Left renal cortex interstitium (tissue), 4 donors: ENCODE data around the gene RNF151. TPM values are rescaled to one million over a fixed set of nuclear protein-coding genes. Genes with fewer than 3 reads are reported as not detected.
"Not testable (repeated sequence)": the region's sequence is repeated elsewhere in the genome, so short reads cannot be mapped to it uniquely, and the experiment has no call there.

Experiments
- DNase-seq, 4 donors: peaks; one replicate each; pipeline ENCODE4 v3.0.0-alpha.2; 2013; ENCODE audit warnings: low read depth in 4 of 4, low spot score in 2 of 4, missing footprints in 1 of 4
- polyA plus RNA-seq, 4 donors: library from polyadenylated mRNA; unstranded; fragments of 120-200 nt; gene quantifications; one replicate each; pipeline ENCODE4 v1.2.1, GENCODE V29; 2013; ENCODE audit not compliant: insufficient read length in 4 of 4

RNF151 gene
- polyA plus RNA-seq, 4 donors, result not detected

DNA sequence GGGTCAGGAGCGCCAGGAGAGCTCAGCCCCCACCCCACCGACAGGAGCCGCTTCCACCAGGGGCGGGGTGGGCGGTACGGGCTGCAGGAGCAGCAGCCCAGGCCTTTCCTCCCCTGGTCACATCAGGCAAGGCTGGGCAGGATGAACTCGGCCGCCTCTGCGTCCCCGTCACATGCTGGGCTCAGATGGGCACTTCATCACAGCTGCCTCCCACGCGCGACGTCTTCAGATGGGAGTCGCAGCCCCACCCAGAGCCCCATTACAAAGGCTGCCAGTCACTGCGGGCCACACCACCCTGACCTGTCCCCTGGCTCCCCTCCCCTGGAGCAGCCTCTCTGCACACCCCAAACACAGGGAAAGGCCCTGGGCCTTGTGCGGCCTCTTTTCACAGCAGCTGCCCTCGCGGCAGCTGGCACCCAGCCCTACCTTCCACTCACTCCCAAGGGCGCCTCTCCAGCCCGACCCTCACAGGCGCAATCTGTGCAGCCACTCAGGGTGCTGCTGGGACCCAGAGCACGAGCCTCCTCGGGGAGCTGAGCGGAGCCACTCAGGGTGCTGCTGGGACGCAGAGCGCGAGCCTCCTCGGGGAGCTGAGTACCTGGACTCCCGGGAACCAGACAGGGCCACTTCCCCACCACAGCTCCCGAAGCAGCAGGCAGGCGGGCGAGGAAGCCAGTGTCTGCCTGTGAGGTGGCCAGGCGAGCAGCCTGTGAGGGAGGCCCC is 38.3 kb downstream of the RNF151 start:
- DNase-seq, result no peak

DNA sequence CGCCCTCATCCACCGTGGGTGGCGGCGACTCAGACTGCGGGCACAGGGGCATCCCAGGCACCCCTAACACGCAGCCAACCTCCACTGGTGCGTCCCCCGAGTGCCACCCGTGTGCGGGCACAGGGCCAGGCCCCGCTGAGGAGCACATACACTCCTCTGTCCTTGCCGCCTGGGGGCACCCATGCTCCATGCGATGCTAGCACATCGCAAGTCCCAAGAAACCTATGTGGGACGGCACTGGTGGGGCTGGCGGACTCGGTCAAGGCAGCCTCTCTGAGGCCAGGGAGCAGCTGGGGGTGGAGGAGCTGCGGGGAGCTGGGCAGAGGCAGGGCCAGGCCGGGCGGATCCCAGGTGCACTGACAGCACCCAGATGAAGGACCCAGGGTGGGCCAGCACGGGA is 39.0 kb downstream of the RNF151 start:
- no peak for DNase-seq

DNA sequence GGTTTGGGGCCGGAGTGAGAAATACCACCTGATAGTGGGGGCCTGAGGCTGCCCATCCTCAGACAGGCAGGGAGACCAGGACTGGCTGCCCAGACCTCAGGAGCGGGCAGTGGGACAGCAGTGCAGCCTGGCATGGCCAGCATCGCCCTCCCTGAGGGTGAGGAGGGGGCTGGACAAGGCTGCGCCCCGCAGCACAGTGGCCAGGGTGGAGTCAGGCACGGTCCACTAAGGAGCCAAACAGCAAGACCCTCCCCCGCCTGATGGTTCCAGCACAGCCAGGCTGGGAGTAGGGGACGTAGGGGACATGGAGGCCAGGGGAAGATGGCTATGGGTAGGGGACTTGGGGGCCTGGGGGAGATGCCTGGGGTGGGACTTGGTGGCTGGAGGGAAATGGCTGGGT is 39.7 kb downstream of the RNF151 start:
- DNase-seq, result no peak

DNA sequence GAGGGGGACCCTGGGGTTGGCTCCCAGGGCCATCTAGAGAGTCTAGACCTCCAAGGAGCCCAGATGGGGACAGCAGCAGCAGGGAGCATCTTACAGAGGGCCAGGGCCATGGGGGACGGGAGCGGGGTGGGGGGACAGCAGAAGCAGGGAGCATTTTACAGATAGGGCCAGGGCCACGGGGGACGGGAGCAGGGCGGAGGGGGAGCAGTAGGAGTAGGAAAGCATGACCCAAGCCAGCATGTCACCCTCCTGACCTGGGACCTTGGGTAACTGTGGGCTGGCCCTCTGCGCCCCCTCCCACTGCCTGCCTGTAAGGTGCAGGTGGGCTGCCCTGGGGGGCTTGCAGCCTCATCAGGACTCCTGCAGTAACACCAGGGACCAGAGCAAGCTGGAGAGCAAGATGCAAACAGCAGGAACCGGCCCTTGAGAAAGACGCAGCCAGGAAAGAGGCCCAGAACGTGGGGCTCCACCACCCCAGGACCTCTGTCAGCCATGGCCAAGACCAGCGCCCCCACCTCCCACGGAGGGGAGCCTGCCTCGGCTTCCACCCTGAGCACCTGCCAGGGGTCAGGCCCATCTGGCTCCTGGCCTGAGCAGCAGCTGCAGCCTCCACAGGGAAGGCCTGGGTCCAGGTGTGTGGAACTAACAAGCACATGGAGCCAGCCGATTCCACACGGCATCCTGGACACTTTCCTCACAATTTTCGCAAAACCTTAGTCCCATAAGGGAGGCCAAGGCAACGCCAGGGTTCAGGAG is 40.6 kb downstream of the RNF151 start:
- DNase-seq, result no peak

DNA sequence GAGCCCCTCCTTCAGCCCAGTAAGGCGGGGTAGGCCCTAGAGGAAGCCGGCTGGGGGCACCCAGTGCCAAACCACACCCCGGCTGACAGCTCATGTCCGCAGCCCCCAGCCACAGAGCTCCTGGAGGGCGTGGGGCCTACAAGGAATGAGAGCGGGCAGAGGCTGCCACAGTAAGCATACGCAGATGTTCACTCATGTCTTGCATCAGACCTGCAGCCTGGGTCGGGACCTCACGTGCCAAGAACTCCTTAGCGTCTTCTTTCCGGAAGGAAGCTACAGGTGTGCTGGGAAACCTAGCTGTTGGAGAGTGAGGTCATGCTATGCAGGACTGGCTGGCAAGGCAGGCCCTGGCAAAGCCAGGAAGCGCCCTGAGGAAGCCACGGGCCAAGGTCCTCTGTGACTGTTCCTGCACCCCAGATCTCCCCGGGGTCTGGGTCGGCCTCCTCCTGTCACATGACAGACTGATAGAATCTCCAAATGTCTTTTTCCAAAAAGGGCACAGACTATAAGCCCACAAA is 41.4 kb downstream of the RNF151 start:
- DNase-seq, result no peak

DNA sequence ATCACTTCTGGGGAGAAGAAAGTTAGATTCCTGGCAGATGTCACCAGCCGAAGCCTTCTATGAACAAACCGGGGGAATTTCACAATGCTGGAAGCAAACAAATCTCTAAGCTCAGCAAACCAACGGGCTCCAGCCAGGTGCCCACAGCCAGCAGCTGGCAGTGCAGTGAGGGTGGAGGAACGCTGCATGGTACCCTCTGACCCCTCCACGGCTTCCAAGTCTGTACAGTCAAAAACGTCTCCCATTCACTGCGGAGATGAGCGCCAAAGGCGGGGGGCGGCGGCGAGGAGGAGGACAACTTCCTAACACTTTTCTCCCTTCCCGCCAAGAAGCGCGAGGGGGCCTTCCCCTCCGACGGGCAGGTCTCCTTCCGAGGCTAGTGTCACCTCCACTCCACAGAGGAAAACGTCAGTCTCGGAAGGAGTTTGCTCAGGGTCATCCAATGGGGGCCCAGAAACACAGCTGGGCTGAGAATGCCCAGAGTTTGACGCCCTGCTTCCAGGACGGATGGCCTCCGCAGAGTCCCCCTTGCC is 42.0 kb downstream of the RNF151 start:
- DNase-seq, result no peak

DNA sequence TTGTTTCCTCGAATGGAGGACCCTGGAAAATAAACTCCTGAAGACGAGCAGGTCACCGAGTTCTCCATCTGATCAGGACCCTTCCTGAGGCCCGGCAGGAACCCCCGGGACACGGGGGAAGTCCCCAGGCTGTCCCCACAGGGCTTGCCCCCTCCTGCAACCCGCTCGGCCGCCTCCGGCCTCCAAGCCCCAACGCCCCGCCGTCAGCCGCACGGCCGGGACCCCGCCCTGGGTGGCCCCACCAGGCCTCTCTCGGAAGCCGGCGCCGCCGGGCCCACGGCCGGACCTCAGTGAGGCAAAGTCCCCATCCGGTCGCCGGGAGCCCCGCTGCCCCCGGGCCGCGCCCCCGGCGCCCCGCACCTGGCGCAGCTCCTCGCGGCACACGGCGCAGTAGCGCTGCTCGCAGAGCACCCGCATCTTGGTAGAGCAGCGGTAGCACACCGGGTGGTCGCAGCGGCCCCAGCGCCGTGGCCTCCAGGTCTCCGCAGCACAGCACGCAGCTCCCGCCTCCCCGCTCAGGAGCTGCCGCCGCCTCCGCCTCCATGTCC is 42.6 kb downstream of the RNF151 start:
- no peak for DNase-seq

DNA sequence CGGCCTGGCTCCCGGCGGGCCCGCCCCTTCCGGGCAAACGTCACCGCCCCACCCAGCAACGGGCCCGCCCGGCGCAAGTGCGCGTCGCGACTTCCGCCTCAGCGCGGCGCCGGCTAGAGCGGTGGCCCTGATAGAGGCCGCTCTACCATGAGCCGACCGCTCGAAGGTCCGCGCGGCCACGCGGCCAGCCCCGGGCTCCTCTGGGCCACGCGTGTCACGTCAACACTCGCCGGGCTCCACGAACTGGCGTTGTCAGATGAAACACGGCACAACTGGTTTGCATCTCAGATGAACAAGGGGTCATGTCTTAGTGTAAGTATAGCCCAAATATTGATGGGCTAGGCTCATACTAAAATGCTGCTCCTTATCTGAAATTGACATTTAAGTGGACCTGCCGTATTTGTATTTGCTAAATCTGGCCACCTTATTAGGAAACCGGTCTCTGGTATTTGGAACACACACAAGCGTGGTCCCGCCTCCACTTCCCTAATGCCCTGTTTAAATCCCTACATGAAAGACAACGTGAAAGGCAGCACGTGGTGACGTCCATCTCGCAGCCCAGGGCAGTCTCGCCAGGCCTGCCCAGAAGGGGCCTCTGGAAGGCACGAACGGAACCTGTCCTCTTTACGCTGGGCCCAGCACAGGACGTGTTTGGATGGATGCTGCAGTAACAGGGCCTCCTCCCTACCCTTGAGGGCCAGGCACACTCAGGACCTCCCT is 43.3 kb downstream of the RNF151 start, which contains the start of gene ZNF598:
TSS of gene ZNF598 (minus strand) at position 31 of the 720 bp plus-strand sequence.
- peak in 2 of 4 donors; percentile 68 to 82 for DNase-seq

DNA sequence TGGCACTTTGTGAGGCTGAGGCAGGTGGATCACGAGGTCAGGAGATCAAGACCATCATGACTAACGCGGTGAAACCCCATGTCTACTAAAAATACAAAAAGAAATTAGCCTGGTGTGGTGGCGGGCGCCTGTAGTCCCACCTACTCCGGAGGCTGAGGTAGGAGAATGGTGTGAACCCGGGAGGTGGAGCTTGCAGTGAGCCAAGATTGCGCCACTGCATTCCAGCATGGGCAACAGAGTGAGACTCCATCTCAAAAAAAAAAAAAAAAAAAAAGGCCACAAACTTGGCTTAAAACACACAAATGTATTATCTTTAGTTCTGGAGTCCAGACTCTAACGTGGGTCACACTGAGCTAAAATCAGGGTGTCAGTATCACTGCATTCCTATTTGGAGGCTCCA is 45.1 kb downstream of the RNF151 start:
- DNase-seq, result not testable (repeated sequence)

DNA sequence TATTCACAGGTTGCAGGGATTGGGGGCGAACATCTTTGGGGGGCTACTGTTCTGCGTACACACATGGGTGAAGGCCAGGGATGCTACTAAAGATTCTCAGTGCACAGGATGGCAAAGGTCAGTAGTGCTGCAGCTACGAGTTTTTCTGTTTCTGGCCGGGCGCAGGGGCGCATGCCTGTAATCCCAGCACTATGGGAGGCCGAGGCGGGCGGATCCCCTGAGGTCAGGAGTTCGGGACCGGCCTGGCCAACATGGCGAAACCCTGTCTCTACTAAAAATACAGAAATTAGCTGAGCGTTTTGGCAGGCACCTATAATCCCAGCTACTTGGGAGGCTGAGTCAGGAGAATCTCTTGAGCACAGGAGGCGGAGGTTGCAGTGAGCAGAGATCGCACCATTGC is 46.9 kb downstream of the RNF151 start:
- DNase-seq, result no peak

DNA sequence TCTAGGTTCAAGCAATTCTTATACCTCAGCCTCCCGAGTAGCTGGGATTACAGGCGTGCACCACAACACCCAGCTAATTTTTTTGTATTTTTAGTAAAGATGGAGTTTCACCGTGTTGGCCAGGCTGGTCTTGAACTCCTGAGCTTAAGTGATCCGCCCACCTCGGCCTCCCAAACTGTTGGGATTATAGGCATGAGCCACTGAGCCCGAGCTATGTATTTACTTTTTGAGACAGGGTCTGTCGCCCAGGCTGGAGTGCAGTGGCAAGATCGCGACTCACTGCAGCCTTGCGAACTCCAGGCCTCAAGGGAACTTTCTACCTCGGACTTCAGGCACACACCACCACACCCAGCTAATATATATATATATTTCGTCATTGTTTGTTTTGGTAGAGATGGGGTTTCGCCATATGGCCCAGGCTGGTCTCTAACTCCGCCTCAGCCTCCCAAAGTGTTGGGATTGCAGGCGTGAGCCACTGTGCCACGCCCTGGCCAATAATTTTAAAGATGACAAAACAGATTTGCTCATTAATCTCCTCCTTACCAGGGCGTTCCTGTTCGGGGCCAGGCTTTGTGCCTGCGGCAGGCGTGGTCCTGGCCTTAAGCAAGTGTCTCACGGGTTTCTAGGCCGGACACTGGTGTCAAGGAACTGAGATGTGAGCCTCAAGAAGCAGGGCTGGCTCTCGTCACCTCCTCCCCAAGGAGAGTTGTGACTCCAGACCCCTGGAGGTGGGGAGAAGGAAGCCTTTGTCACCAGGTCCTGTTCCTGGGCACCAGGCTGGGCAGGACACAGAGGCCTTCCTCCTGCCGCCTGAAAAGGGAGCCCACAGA is 48.7 kb downstream of the RNF151 start:
- no peak for DNase-seq

DNA sequence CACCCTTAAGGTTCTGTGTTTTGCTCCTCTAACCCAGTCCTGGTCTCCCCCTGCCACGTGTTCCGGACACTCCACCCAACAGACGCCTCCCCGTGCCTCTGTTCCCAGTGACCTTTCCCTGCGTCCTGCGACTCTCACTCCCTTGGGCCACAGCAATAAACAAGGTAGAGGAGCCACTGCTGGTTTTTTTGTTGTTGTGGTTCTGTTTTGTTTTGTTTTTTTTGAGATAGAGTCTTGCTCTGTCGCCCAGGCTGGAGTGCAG is 49.2 kb downstream of the RNF151 start:
- no peak for DNase-seq

DNA sequence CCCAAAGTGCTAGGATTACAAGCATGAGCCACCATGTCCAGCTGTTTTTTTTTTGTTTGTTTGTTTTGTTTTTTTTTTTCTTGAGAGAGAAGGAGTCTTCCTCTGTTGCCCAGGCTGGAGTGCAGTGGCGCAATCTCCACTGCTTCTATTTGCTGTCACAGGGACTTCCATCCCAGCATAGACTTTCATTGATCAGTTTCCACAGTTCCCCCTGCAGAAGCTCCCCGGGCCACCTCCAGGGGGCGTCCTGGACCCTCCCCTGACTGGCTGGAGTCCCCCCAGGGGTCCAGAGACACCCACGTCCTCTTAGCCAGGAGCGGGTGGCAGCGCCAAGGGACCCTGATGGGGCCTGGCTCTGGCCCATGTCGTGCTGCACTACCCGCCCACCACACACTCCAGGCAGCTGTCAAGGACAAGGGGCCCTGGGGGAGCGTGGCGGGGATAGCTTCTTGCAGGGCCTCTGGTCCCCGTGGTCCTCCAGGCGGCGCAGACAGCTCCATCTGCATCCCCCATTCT is 49.8 kb downstream of the RNF151 start:
- DNase-seq, result no peak

Other genes with a start within 250 kb of the RNF151 start
- 10 to 100 TPM; 23.1 to 46.8 (median 37.7) TPM for gene NME3, start 195.3 kb upstream of the RNF151 start, polyA plus RNA-seq
- 10 to 100 TPM in 2 of 4 donors, 1 to 10 TPM in 2; 5.4 to 16.4 (median 10.5) TPM for gene EME2, start 194.0 kb upstream of the RNF151 start, polyA plus RNA-seq
- 100 to 1,000 TPM in 1 of 4 donors, 10 to 100 TPM in 3; 60.4 to 103 (median 78.1) TPM for gene MRPS34, start 193.7 kb upstream of the RNF151 start, polyA plus RNA-seq
- gene SPSB3, start 184.3 kb upstream of the RNF151 start, polyA plus RNA-seq, result 10 to 100 TPM; 31.6 to 56.5 (median 48.5) TPM
- gene NUBP2, start 183.9 kb upstream of the RNF151 start, polyA plus RNA-seq, result 10 to 100 TPM; 35.4 to 69.3 (median 56.4) TPM
- gene IGFALS, start 173.2 kb upstream of the RNF151 start, polyA plus RNA-seq, result 1 to 10 TPM; 2.4 to 4.3 (median 3.4) TPM
- 10 to 100 TPM; 38.0 to 56.2 (median 49.5) TPM for gene HAGH, start 140.0 kb upstream of the RNF151 start, polyA plus RNA-seq
- gene FAHD1, start 139.7 kb upstream of the RNF151 start, polyA plus RNA-seq, result 10 to 100 TPM; 39.8 to 49.5 (median 44.9) TPM
- 1 to 10 TPM in 2 of 4 donors, under 1 TPM in 2; 0.47 to 2.7 (median 1.0) TPM for gene MEIOB, start 94.7 kb upstream of the RNF151 start, polyA plus RNA-seq
- under 1 TPM; 0.21 to 0.55 (median 0.35) TPM for gene HS3ST6, start 48.4 kb upstream of the RNF151 start, polyA plus RNA-seq
- gene MSRB1, start 23.7 kb upstream of the RNF151 start, polyA plus RNA-seq, result 10 to 100 TPM; 63.9 to 79.8 (median 72.1) TPM
- gene RPL3L, start 12.2 kb upstream of the RNF151 start, polyA plus RNA-seq, result under 1 TPM; 0.11 to 0.28 (median 0.15) TPM
- gene NDUFB10, start 7.3 kb upstream of the RNF151 start, polyA plus RNA-seq, result 100 to 1,000 TPM; 129 to 144 (median 136) TPM
- gene RPS2, start 2.0 kb upstream of the RNF151 start, polyA plus RNA-seq, result 1,000 to 10,000 TPM; 1,679 to 2,513 (median 2,183) TPM
- gene TBL3, start 5.2 kb downstream of the RNF151 start, polyA plus RNA-seq, result 10 to 100 TPM; 27.8 to 49.6 (median 41.1) TPM
- gene NOXO1, start 14.6 kb downstream of the RNF151 start, polyA plus RNA-seq, result 1 to 10 TPM in 2 of 4 donors, under 1 TPM in 2; 0.40 to 2.0 (median 1.1) TPM
- 10 to 100 TPM; 20.1 to 31.6 (median 28.5) TPM for gene GFER, start 17.3 kb downstream of the RNF151 start, polyA plus RNA-seq
- gene SYNGR3, start 23.1 kb downstream of the RNF151 start, polyA plus RNA-seq, result 1 to 10 TPM; 1.8 to 2.4 (median 1.9) TPM
- gene ZNF598, start 43.0 kb downstream of the RNF151 start, polyA plus RNA-seq, result 10 to 100 TPM; 13.8 to 30.8 (median 26.6) TPM
- 10 to 100 TPM in 2 of 4 donors, 1 to 10 TPM in 2; 3.0 to 16.3 (median 9.7) TPM for gene NPW, start 52.9 kb downstream of the RNF151 start, polyA plus RNA-seq
- 100 to 1,000 TPM; 103 to 184 (median 146) TPM for gene NHERF2, start 60.0 kb downstream of the RNF151 start, polyA plus RNA-seq
- gene NTHL1, start 81.0 kb downstream of the RNF151 start, polyA plus RNA-seq, result 10 to 100 TPM; 15.4 to 29.1 (median 25.3) TPM
- gene TSC2, start 81.1 kb downstream of the RNF151 start, polyA plus RNA-seq, result 100 to 1,000 TPM; 104 to 188 (median 148) TPM
- 100 to 1,000 TPM in 2 of 4 donors, 10 to 100 TPM in 2; 48.3 to 128 (median 95.9) TPM for gene PKD1, start 169.0 kb downstream of the RNF151 start, polyA plus RNA-seq
- gene RAB26, start 181.8 kb downstream of the RNF151 start, polyA plus RNA-seq, result 1 to 10 TPM; 2.5 to 4.6 (median 3.1) TPM
- gene TRAF7, start 188.9 kb downstream of the RNF151 start, polyA plus RNA-seq, result 10 to 100 TPM; 42.9 to 63.3 (median 55.5) TPM
- gene CASKIN1, start 229.7 kb downstream of the RNF151 start, polyA plus RNA-seq, result 1 to 10 TPM; 1.4 to 2.8 (median 2.0) TPM
- gene MLST8, start 238.6 kb downstream of the RNF151 start, polyA plus RNA-seq, result 10 to 100 TPM; 38.7 to 63.2 (median 46.6) TPM
- gene BRICD5, start 244.0 kb downstream of the RNF151 start, polyA plus RNA-seq, result 10 to 100 TPM in 1 of 4 donors, 1 to 10 TPM in 3; 3.5 to 11.6 (median 8.2) TPM
- 10 to 100 TPM; 13.8 to 19.3 (median 17.4) TPM for gene PGP, start 248.0 kb downstream of the RNF151 start, polyA plus RNA-seq